Liver (tissue), 9 donors: Measurements from ENCODE around the gene TTC39A. TPM values are rescaled to one million over a fixed set of nuclear protein-coding genes. Genes with fewer than 3 reads are reported as not detected.
A peak's percentile ranks its signal among the peaks of the same experiment; 100 is the strongest.

Source experiments
- DNase-seq: peaks from one replicate; pipeline ENCODE4 v3.0.0-alpha.2; 2017; ENCODE audit warnings: low spot score
- H3K27ac ChIP-seq, 2 donors: one replicate each; pipeline ENCODE4 v1.7.0; 2013; ENCODE audit warnings: inconsistent platforms in 2 of 2, low read length in 2 of 2, control low read depth in 1 of 2, low read depth in 1 of 2, mild to moderate bottlenecking in 1 of 2
- H3K27me3 ChIP-seq, 4 donors: one replicate each; pipeline versions ENCODE4 v1.6.1 to v1.7.0; 2013; ENCODE audit warnings: low read length in 3 of 4, inconsistent platforms in 1 of 4, mild to moderate bottlenecking in 1 of 4, moderate library complexity in 1 of 4; ENCODE audit not compliant: control insufficient read depth in 4 of 4, insufficient read depth in 4 of 4
- H3K36me3 ChIP-seq, 4 donors: one replicate each; pipeline versions ENCODE4 v1.6.1 to v1.7.0; 2013; ENCODE audit warnings: low read length in 3 of 4, mild to moderate bottlenecking in 3 of 4, low read depth in 1 of 4, moderate library complexity in 1 of 4; ENCODE audit not compliant: control insufficient read depth in 4 of 4, insufficient read depth in 3 of 4
- H3K4me1 ChIP-seq, 4 donors: one replicate each; pipeline versions ENCODE4 v1.6.1 to v1.7.0; 2013; ENCODE audit warnings: low read length in 3 of 4, mild to moderate bottlenecking in 3 of 4, moderate library complexity in 1 of 4; ENCODE audit not compliant: control insufficient read depth in 4 of 4, insufficient read depth in 4 of 4
- H3K4me3 ChIP-seq, 3 donors: one replicate each; pipeline versions ENCODE4 v1.6.1 to v1.7.0; 2013; ENCODE audit warnings: low read length in 3 of 3, control low read depth in 1 of 3, low read depth in 1 of 3, mild to moderate bottlenecking in 1 of 3
- H3K9ac ChIP-seq, 2 donors: one replicate each; pipeline ENCODE4 v1.7.0; 2013; ENCODE audit warnings: low read length in 2 of 2, mild to moderate bottlenecking in 2 of 2, moderate library complexity in 2 of 2, control low read depth in 1 of 2, low read depth in 1 of 2
- H3K9me3 ChIP-seq, 4 donors: one replicate each; pipeline versions ENCODE4 v1.6.1 to v1.7.0; 2013; ENCODE audit warnings: low read length in 3 of 4; ENCODE audit not compliant: control insufficient read depth in 4 of 4
- FOXA2 ChIP-seq: IDR thresholded peaks from 2 replicates; pipeline ENCODE4 v1.6.1; 2016; ENCODE audit warnings: antibody characterized with exemption
- GABPA ChIP-seq, 2 donors: IDR thresholded peaks in 1 of 2; conservative IDR thresholded peaks in 1 of 2; 2 replicates each; pipeline ENCODE4 v1.6.1; 2016; ENCODE audit warnings: antibody characterized with exemption in 2 of 2, mild to moderate bottlenecking in 1 of 2, moderate library complexity in 1 of 2
- HNF4A ChIP-seq, 2 donors: conservative IDR thresholded peaks; 2 replicates each; pipeline ENCODE4 v1.6.1; 2016; ENCODE audit warnings: antibody characterized with exemption in 2 of 2, mild to moderate bottlenecking in 2 of 2
- HNF4G ChIP-seq: IDR thresholded peaks from 2 replicates; pipeline ENCODE4 v1.6.1; 2016; ENCODE audit warnings: antibody characterized with exemption
- JUND ChIP-seq, 2 donors: IDR thresholded peaks; 2 replicates each; pipeline ENCODE4 v1.6.1; 2016; ENCODE audit warnings: antibody characterized with exemption in 2 of 2
- NR2F2 ChIP-seq: IDR thresholded peaks from 2 replicates; pipeline ENCODE4 v1.6.1; 2016; ENCODE audit warnings: antibody characterized with exemption
- RAD21 ChIP-seq, 2 donors: IDR thresholded peaks; 2 replicates each; pipeline ENCODE4 v1.6.1; 2016; ENCODE audit warnings: antibody characterized with exemption in 2 of 2, mild to moderate bottlenecking in 2 of 2
- REST ChIP-seq: IDR thresholded peaks from 2 replicates; pipeline ENCODE4 v1.6.1; 2016; ENCODE audit warnings: antibody characterized with exemption, mild to moderate bottlenecking
- RXRA ChIP-seq, 2 donors: IDR thresholded peaks; 2 replicates each; pipeline ENCODE4 v1.6.1; 2017 to 2018; ENCODE audit warnings: antibody characterized with exemption in 2 of 2, mild to moderate bottlenecking in 1 of 2
- SP1 ChIP-seq: IDR thresholded peaks from 2 replicates; pipeline ENCODE4 v1.6.1; 2018; ENCODE audit warnings: antibody characterized with exemption, mild to moderate bottlenecking
- TAF1 ChIP-seq: conservative IDR thresholded peaks from 2 replicates; pipeline ENCODE4 v1.6.1; 2016; ENCODE audit warnings: antibody characterized with exemption, mild to moderate bottlenecking
- YY1 ChIP-seq: IDR thresholded peaks from 2 replicates; pipeline ENCODE4 v1.6.1; 2016; ENCODE audit warnings: antibody characterized with exemption, mild to moderate bottlenecking
- ZBTB33 ChIP-seq: IDR thresholded peaks from 2 replicates; pipeline ENCODE4 v1.6.1; 2016; ENCODE audit warnings: antibody characterized with exemption
- WGBS: extraction: QIAGEN DNeasy Blood & Tissue Kit; methylation state at CpG from one replicate; pipeline ENCODE4 v1.1.7; 2013; 5-methylcytosine and 5-hydroxymethylcytosine counted together
- polyA plus RNA-seq, 2 donors: library from polyadenylated mRNA; stranded (reverse) in 1 of 2; unstranded in 1 of 2; fragments of 200-250 nt in 1 of 2; fragments of >200 nt in 1 of 2; fragmentation: Nextera tagmentation in 1 of 2; extraction: Ambion mirVana in 1 of 2; gene quantifications; one replicate each; pipeline versions ENCODE4 v1.2.1 to v1.2.3, GENCODE V29; 2013 to 2015
- total RNA-seq, 2 donors: library from RNA; depleted of rRNA; stranded (reverse); fragments of >200 nt; gene quantifications; one replicate each; pipeline ENCODE4 v1.2.3, GENCODE V29; 2014
- TF ChIP-seq, protein P1 (sequence below): IDR thresholded peaks from 2 replicates; pipeline ENCODE4 v1.6.1; 2016; ENCODE audit warnings: antibody characterized with exemption
- donor health status: healthy.
- donor health status: healthy.
- donor health status: healthy.
- donor health status: healthy.
- donor health status: healthy.

Gene TTC39A
- total and polyA plus RNA-seq, 4 donors, result 0.32 to 1.9 (median 1.4) TPM

- no peak for DNase-seq
- H3K27me3 ChIP-seq, result no peaks in the 10 kb centered on the region
- H3K9ac ChIP-seq, result no peak overlapping the region
- TF ChIP-seq FOXA2, result no peak
- TF ChIP-seq SP1, result no peak
- no peak for TF ChIP-seq RAD21 (IDR thresholded peaks at IDR 0.05)
- TF ChIP-seq HNF4A (conservative IDR thresholded peaks at IDR 0.05), result no peak
- TF ChIP-seq, protein P1, sequence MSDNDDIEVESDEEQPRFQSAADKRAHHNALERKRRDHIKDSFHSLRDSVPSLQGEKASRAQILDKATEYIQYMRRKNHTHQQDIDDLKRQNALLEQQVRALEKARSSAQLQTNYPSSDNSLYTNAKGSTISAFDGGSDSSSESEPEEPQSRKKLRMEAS, result no peak
- no peak for TF ChIP-seq JUND (IDR thresholded peaks at IDR 0.05)
- TF ChIP-seq REST, result no peak
- no peak for TF ChIP-seq HNF4G
- TF ChIP-seq ZBTB33, result no peak
- H3K4me3 ChIP-seq, result no peak overlapping the region
- H3K27ac ChIP-seq, result no peak overlapping the region
- H3K36me3 ChIP-seq, result no peaks in the 10 kb centered on the region
- H3K4me1 ChIP-seq, result peaks cover 4 to 36% (median 20%) of the 10 kb centered on the region in 4 donors
- H3K9me3 ChIP-seq, result no peaks in the 10 kb centered on the region
- 61% methylated on average over 1 of the region's 1 CpG for WGBS
These were observed 89.2 kb downstream of the TTC39A start for GRCh38 chr1:51241119-51241518.

DNA sequence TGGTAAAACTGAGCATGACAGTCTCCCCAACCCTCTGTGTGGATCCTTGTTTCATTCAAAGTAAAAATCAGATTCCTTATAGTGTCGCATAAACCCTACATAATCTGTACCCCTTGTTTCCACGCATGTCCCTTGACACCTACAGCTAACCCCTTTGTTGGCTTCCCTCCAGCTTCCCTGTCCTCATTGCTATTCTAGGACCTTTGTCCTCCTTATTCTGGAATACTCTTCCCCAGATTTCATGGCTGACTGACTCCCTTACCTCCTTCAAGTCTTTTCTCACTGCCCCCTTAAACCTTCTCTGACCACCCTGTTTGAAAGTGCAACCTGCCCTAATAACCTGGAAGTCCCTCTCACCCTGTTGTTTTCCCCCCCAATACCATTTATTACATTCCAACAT is 90.3 kb downstream of the TTC39A start:
- Histone ChIP-seq H3K9me3 (no peaks in the 10 kb centered on the region), H3K4me3 (no peak overlapping the region), H3K36me3 (no peaks in the 10 kb centered on the region), H3K9ac (no peak overlapping the region), H3K4me1 (peaks cover 2 to 43% (median 24%) of the 10 kb centered on the region in 4 donors), H3K27me3 (no peaks in the 10 kb centered on the region), H3K27ac (peak overlapping the region; percentile 25 to 52)
- TF ChIP-seq HNF4A (conservative IDR thresholded peaks at IDR 0.05), result peak; percentile 17 to 29
- TF ChIP-seq TAF1, result no peak
- TF ChIP-seq, protein P1, result no peak
- peak in 1 of 2 donors; percentile 17 for TF ChIP-seq RAD21 (IDR thresholded peaks at IDR 0.05)
- TF ChIP-seq RXRA (IDR thresholded peaks at IDR 0.05), result peak in 1 of 2 donors; percentile 33
- TF ChIP-seq YY1, result peak; percentile 42
- WGBS, result 44% methylated on average over 2 of the region's 2 CpGs
- DNase-seq, result no peak

GRCh38 chr1:51238034-51238403 is 92.3 kb downstream of the TTC39A start:
- Histone ChIP-seq H3K27ac (peak overlapping the region; percentile 82 to 98), H3K4me1 (peaks cover 2 to 45% (median 24%) of the 10 kb centered on the region in 4 donors), H3K4me3 (peak overlapping the region; percentile 53 to 96 (median 92)), H3K27me3 (no peaks in the 10 kb centered on the region), H3K9me3 (no peaks in the 10 kb centered on the region), H3K36me3 (no peaks in the 10 kb centered on the region), H3K9ac (peak overlapping the region; percentile 76 to 91)
- WGBS, result 15% methylated on average over 7 of the region's 7 CpGs
- peak; percentile 36 for DNase-seq
- TF ChIP-seq NR2F2, result no peak
- TF ChIP-seq, protein P1, result no peak
- no peak for TF ChIP-seq RXRA (IDR thresholded peaks at IDR 0.05)
- TF ChIP-seq REST, result no peak
- TF ChIP-seq GABPA (IDR thresholded peaks at IDR 0.05 in 1 of 2, conservative IDR thresholded peaks at IDR 0.05 in 1 of 2), result no peak
- no peak for TF ChIP-seq ZBTB33
